Measurements from ENCODE around the gene ABCA13. TPM values are rescaled to one million over a fixed set of nuclear protein-coding genes. Genes with fewer than 3 reads are reported as not detected.

Gene ABCA13
- total and polyA plus RNA-seq, 2 of the 4 experiments (the other 2 are of a cell fraction): under 0.01 to 0.07 TPM

GRCh38 chr7:48636391-48637015, 465.2 kb downstream of the ABCA13 start:
- H2AFZ ChIP-seq (replicated peaks; ENCODE audit: low read length, poor library complexity): no peak overlapping the region
- TF ChIP-seq SMC3 (IDR thresholded peaks at IDR 0.05; ENCODE audit: low read depth, low read length) (no peak), NFE2L2 (IDR thresholded peaks at IDR 0.05; ENCODE audit: low read depth, low read length) (no peak), MXI1 (IDR thresholded peaks at IDR 0.05; ENCODE audit: borderline replicate concordance, low read depth, low read length) (no peak), FOS (IDR thresholded peaks at IDR 0.05; ENCODE audit: low read depth, low read length) (no peak), USF2 (IDR thresholded peaks at IDR 0.05; ENCODE audit: low read depth, low read length) (no peak), CTCF (conservative IDR thresholded peaks at IDR 0.05; ENCODE audit: low read depth, low read length) (no peak), POLR2A (IDR thresholded peaks at IDR 0.05; ENCODE audit: low read depth, low read length) (no peak), CHD1 (IDR thresholded peaks at IDR 0.05; ENCODE audit: low read depth, low read length) (no peak), RCOR1 (IDR thresholded peaks at IDR 0.05; ENCODE audit: insufficient replicate concordance, low read length) (no peak), RAD21 (IDR thresholded peaks at IDR 0.05; ENCODE audit: low read length) (no peak)
- H3K4me1 ChIP-seq (ENCODE audit: control insufficient read depth, insufficient read depth, low read length): no peaks in the 10 kb centered on the region
- no peak overlapping the region for H3K4me2 ChIP-seq (ENCODE audit: low read depth, low read length)
- ChIA-PET POLR2A (ENCODE audit: unreplicated experiment) (no interaction called here), CTCF (no interaction called here)
- no peak overlapping the region for H3K56ac ChIP-seq (ENCODE audit: extremely low read depth, insufficient read depth, low read length)
- dilution Hi-C loops (cut with HindIII; ENCODE audit: low sequenced_read_pairs, unreplicated experiment) (no loop called here), in situ Hi-C loops (cut with MboI; ENCODE audit: low sequenced_read_pairs) (no loop called here), intact Hi-C loops (cut with micrococcal nuclease) (no loop called here)
- no peak overlapping the region for H2AK9ac ChIP-seq (replicated peaks; ENCODE audit: low read depth, low read length, poor library complexity)
- H2BK5ac ChIP-seq (ENCODE audit: low read depth, low read length, poor library complexity, severe bottlenecking): no peak overlapping the region
- H3K27ac ChIP-seq (ENCODE audit: insufficient read depth, low read length): no peak overlapping the region
- H3K23ac ChIP-seq (ENCODE audit: low read depth, low read length): no peak overlapping the region
- H3K9me1 ChIP-seq (ENCODE audit: insufficient read depth, low read length): no peaks in the 10 kb centered on the region
- no peak overlapping the region for H2AK5ac ChIP-seq (ENCODE audit: low read depth, low read length)
- no peak overlapping the region for H4K5ac ChIP-seq (ENCODE audit: low read depth, low read length)
- H2BK15ac ChIP-seq (ENCODE audit: low read depth, low read length): no peak overlapping the region
- no peak overlapping the region for H2BK120ac ChIP-seq (ENCODE audit: low read depth, low read length)
- H3K9ac ChIP-seq (ENCODE audit: low read depth, low read length): no peak overlapping the region
- no peak overlapping the region for H3K18ac ChIP-seq (ENCODE audit: low read depth, low read length)
- no peak overlapping the region for H2BK20ac ChIP-seq (ENCODE audit: low read depth, low read length)
- H3K4me3 ChIP-seq (ENCODE audit: insufficient read depth, low read depth, low read length): no peak overlapping the region
- no peaks in the 10 kb centered on the region for H3K27me3 ChIP-seq (ENCODE audit: control insufficient read depth, insufficient read depth, low read length)
- WGBS, 2 experiments (ENCODE audit: extremely low coverage in 2 of 2, insufficient read length in 1 of 2): no CpG with 5 or more reads among the region's 3 CpGs
- H4K91ac ChIP-seq (ENCODE audit: insufficient read depth, low read depth, low read length): no peak overlapping the region
- DNase-seq (no peak), ATAC-seq (ENCODE audit: low read depth) (no peak)
- H3K9me3 ChIP-seq (ENCODE audit: control insufficient read depth, insufficient read depth, low read length): peaks cover 5% of the 10 kb centered on the region; the same call in 1 of the 2 replicates
- H4K20me1 ChIP-seq (ENCODE audit: insufficient read depth, low read length): no peaks in the 10 kb centered on the region
- no peak overlapping the region for H4K8ac ChIP-seq (ENCODE audit: low read depth in 2 of 2, low read length in 2 of 2)
- H3K4ac ChIP-seq (ENCODE audit: low read depth, low read length): no peak overlapping the region
- no peak overlapping the region for H3K14ac ChIP-seq (replicated peaks; ENCODE audit: low read depth, low read length)
- no peaks in the 10 kb centered on the region for H3K79me1 ChIP-seq (ENCODE audit: low read depth in 1 of 2, low read length in 2 of 2)
- BruUV-seq (replicated peaks): no TSS peak
- H3K36me3 ChIP-seq (ENCODE audit: control insufficient read depth, insufficient read depth, low read length): no peaks in the 10 kb centered on the region
